Ectodermal cell (in vitro differentiated cells): Measurements from ENCODE around the gene STRIT1.

Experiments
- H3K27ac ChIP-seq: 2 replicates; pipeline ENCODE4 v1.7.0; 2013; ENCODE audit warnings: mild to moderate bottlenecking, low read depth, low read length; ENCODE audit not compliant: insufficient read depth, poor library complexity, severe bottlenecking
- H3K27me3 ChIP-seq: 2 replicates; pipeline ENCODE4 v1.7.0; 2013; ENCODE audit warnings: mild to moderate bottlenecking, low read length; ENCODE audit not compliant: insufficient read depth, control insufficient read depth, poor library complexity, severe bottlenecking
- H3K36me3 ChIP-seq: one replicate; pipeline ENCODE4 v1.7.0; 2013; ENCODE audit warnings: low read length; ENCODE audit not compliant: control insufficient read depth, insufficient read depth
- H3K4me1 ChIP-seq: one replicate; pipeline ENCODE4 v1.7.0; 2013; ENCODE audit warnings: low read length; ENCODE audit not compliant: control insufficient read depth, insufficient read depth
- H3K4me3 ChIP-seq: 2 replicates; pipeline ENCODE4 v1.7.0; 2013; ENCODE audit warnings: low read depth, low read length, control low read depth; ENCODE audit not compliant: insufficient read depth
- H3K9me3 ChIP-seq: 2 replicates; pipeline ENCODE4 v1.7.0; 2013; ENCODE audit warnings: mild to moderate bottlenecking, low read length, moderate library complexity; ENCODE audit not compliant: control insufficient read depth
- WGBS, 2 experiments: methylation state at CpG; one replicate each; pipeline ENCODE4 v1.1.7; 2013; ENCODE audit warnings: missing lambda C conversion rate in 2 of 2; 5-methylcytosine and 5-hydroxymethylcytosine counted together

STRIT1 gene

DNA sequence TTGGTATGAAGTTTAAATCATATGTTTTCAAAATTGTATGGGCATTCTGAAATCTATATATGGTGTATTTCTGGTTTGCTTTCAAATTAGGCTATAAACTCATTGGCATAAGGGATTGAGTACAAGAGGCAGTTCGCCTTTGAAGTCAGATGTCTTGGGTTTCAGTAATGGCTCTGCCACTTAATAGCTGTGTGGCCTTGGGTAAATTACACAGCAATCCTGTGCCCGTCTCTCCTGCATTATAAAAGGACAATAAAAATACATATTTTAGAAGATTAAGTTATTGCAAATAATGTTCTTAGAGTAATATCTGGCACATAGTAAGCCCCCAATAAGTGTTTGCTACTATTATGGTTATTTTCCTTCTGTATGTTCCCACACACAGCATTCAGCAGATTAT, 20.4 kb upstream of the STRIT1 start:
- Histone ChIP-seq H3K27ac (no peak overlapping the region), H3K4me1 (no peaks in the 10 kb centered on the region), H3K4me3 (no peak overlapping the region), H3K9me3 (no peaks in the 10 kb centered on the region), H3K27me3 (no peaks in the 10 kb centered on the region), H3K36me3 (no peaks in the 10 kb centered on the region)
- 94 to 97% methylated on average over 1 of the region's 2 CpGs for whole genome bisulfite sequencing, 2 experiments

DNA sequence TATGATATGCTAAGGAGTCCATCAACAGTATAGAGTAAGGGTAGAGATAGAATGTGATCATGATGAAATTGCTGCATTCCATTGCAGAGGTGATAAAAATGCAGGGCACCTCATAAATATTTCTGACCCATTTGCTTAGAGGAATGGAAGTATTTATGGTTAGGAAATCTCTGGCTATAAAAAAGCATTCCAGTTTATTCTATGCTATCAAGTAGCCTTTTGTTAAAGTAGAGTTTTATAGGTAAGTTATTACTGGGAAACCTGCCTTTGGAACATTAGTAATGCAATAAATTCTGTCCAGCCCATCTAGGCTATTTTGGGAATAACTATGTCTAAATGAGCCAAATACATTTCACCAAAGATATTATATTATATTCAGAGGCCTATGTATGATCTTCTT, 19.8 kb upstream of the STRIT1 start:
- Histone ChIP-seq H3K36me3 (no peaks in the 10 kb centered on the region), H3K4me1 (no peaks in the 10 kb centered on the region), H3K27me3 (no peaks in the 10 kb centered on the region), H3K9me3 (no peaks in the 10 kb centered on the region), H3K27ac (no peak overlapping the region), H3K4me3 (no peak overlapping the region)

DNA sequence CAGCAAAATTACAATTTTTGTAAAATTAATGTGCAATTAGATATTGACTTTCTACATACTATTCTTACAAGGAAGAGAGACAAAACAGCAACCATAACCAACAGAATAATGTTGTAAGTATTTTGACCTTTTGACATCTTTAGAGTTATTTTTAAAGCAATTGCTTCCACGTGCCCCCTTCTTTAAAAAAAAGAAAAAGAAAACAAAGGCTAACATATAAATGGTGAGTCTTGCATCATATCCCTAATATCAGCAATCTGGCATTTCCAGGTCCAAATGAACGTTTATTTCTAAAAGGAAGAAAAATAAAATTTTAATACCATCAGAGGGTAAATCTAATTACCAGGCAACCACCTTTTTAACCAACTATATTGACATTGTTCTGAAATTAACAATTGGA, 19.3 kb upstream of the STRIT1 start:
- 95 to 100% methylated on average over 1 to 2 of the region's 2 CpGs for WGBS, 2 experiments

DNA sequence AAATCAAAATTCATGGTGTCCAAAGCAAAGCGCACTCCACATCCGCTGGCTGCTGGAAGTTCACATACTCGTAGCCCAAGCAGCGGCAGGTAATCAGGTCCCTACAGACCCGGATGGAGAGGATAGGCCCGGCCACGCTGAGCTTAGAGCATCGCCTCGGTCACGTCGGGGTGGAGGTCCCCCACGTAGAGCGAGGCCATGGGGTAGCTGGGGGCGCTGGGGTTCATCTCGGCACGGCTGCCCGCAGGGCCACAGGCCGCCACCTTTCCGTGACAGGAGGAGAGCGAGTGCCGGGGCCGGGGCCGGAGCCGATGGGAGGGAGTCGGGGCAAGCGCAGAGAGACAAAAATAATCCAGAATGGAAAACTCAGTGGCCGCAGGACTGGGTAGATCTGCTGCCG, 16.1 kb upstream of the STRIT1 start:
- no peaks in the 10 kb centered on the region for H3K36me3 ChIP-seq
- no peak overlapping the region for H3K4me3 ChIP-seq
- H3K9me3 ChIP-seq: no peaks in the 10 kb centered on the region
- 95% methylated on average over 28 of the region's 28 CpGs for WGBS, 2 experiments
- no peaks in the 10 kb centered on the region for H3K27me3 ChIP-seq
- no peak overlapping the region for H3K27ac ChIP-seq
- H3K4me1 ChIP-seq: no peaks in the 10 kb centered on the region

More for the DNA sequence above, 19.3 kb upstream of the STRIT1 start:
- Histone ChIP-seq H3K4me3 (no peak overlapping the region), H3K27ac (no peak overlapping the region), H3K4me1 (no peaks in the 10 kb centered on the region), H3K27me3 (no peaks in the 10 kb centered on the region), H3K9me3 (no peaks in the 10 kb centered on the region), H3K36me3 (no peaks in the 10 kb centered on the region)

DNA sequence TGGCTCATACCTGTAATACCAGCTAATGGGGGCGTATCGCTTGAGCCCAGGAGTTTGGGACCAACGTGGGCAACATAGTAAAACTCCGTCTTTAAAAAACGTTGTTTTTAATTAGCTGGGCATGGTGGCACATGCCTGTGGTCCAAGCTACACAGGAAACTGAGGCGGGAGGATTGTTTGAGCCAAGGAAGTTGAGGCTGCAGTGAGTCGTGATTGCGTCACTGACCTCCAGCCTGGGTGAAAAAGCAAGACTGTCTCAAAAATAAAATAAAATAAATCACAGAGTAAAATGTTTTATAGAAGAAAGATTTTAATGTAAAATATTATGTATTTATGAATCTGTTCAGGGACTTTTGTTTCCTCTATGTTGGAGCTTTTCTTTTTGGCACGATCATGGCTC, 15.3 kb upstream of the STRIT1 start:
- WGBS, 2 experiments: 92 to 95% methylated on average over 8 to 9 of the region's 9 CpGs
- Histone ChIP-seq H3K27ac (no peak overlapping the region), H3K4me3 (no peak overlapping the region), H3K27me3 (no peaks in the 10 kb centered on the region), H3K36me3 (no peaks in the 10 kb centered on the region), H3K9me3 (no peaks in the 10 kb centered on the region), H3K4me1 (no peaks in the 10 kb centered on the region)

DNA sequence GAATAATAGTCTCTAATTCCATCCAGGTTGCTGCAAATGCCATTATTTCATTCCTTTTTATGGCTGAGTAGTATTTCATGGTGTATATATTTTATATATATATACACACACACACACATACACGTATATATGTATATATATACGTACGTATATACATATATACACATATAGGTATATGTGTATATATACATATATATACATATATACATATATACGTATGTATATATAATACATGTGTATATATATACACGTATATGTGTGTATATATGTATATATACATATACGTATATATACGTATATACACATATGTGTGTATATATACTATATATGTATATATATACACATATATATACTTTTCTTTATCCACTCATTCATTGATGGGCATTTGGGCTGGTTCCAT, 13.7 kb upstream of the STRIT1 start:
- H3K36me3 ChIP-seq: no peaks in the 10 kb centered on the region
- no peak overlapping the region for H3K4me3 ChIP-seq
- no peaks in the 10 kb centered on the region for H3K4me1 ChIP-seq
- H3K9me3 ChIP-seq: no peaks in the 10 kb centered on the region
- no CpG with 5 or more reads among the region's 7 CpGs for WGBS, 2 experiments
- H3K27ac ChIP-seq: no peak overlapping the region
- no peaks in the 10 kb centered on the region for H3K27me3 ChIP-seq

DNA sequence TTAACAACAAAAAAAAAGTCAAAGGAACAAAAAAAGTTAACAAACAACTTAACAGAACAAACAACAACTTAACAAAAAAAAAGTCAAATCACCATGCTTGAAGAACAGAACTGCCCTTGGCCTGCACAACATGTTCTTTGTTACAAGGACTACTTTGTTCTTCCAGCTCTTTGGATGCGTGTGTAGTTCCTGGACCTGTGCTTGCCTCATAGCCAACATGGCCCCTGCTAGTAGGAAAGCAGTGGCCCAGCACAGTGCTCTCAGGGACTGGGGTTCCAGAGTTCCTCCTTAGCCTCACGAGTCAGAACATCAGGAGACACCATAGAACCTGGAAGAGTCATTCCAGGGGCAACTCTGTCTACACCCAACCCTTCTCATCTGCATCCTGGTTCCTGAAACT, 10.9 kb upstream of the STRIT1 start:
- 95 to 97% methylated on average over 2 of the region's 2 CpGs for WGBS, 2 experiments
- Histone ChIP-seq H3K9me3 (no peaks in the 10 kb centered on the region), H3K27ac (no peak overlapping the region), H3K4me1 (no peaks in the 10 kb centered on the region), H3K27me3 (no peaks in the 10 kb centered on the region), H3K4me3 (no peak overlapping the region), H3K36me3 (no peaks in the 10 kb centered on the region)

DNA sequence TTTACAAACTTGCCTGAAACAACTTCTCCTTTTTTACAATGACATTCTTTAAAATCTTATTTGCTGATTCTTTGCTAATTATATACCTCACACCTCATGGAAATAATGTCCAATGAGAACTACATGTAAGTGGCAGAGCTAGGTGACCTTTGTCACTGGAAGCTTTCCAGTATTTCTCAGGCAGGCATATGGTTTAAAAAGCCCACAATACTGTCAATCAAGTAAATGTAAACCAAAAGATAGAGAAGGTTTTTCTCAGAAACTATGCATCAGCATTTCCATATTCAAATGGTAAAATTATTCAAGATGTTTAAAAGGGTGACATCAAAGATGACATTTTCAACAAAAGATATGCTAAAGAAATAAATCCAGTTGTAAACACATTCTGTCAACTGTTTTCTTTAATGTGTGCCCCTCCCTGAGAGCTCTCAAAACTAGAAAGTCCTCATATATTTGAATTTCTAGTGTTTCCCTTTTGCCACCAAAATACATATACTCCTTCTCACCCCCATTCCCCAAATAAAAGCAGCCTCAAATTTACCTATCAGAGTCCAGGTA, 10.1 kb upstream of the STRIT1 start:
- H3K36me3 ChIP-seq: no peaks in the 10 kb centered on the region
- no peak overlapping the region for H3K4me3 ChIP-seq
- no peaks in the 10 kb centered on the region for H3K4me1 ChIP-seq
- no peak overlapping the region for H3K27ac ChIP-seq
- H3K27me3 ChIP-seq: no peaks in the 10 kb centered on the region
- H3K9me3 ChIP-seq: no peaks in the 10 kb centered on the region

DNA sequence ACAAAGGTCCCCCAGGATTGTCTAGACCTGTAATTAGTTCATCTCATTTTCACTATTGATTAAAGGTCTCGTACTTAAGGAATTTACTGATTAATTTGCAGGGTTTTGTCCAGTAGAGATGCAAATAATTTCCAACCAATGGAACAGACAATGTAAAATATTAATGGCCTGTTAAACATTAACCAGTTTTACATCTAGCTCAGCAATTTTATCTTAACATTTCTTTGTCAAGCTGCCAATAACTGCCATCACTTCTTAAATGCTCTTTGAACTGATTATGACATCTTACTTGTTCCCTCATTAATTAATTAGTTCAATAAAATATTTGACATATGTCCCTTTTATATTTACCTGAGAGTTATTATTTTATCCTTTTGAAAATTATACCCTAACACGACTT, 9.4 kb upstream of the STRIT1 start:
- 83% methylated on average over 1 of the region's 2 CpGs; no CpG with 5 or more reads in 1 of the 2 experiments for WGBS, 2 experiments
- H3K27me3 ChIP-seq: no peaks in the 10 kb centered on the region
- H3K4me3 ChIP-seq: no peak overlapping the region
- no peaks in the 10 kb centered on the region for H3K4me1 ChIP-seq
- H3K36me3 ChIP-seq: no peaks in the 10 kb centered on the region
- H3K27ac ChIP-seq: no peak overlapping the region
- no peaks in the 10 kb centered on the region for H3K9me3 ChIP-seq

DNA sequence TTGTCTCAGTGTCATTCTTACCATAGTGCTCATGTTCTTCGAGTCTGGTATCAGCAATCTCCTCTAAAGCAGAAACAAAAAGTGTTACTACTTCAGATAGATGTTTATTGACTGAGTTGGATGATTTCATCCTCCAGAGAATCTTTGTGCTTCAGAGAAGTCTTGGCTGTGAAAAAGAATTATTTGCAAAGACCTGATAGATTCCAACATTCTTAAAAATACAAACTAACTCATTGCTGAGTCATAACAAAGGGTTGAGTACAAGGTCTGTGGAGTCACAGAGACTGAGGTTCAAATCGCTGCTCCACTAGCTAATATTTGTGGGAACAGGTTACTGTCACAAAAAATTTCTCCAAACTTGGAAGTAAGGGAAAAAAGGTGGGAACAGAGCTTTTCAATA, 9.0 kb upstream of the STRIT1 start:
- Histone ChIP-seq H3K4me3 (no peak overlapping the region), H3K9me3 (no peaks in the 10 kb centered on the region), H3K36me3 (no peaks in the 10 kb centered on the region), H3K27ac (no peak overlapping the region), H3K27me3 (no peaks in the 10 kb centered on the region), H3K4me1 (no peaks in the 10 kb centered on the region)
- 90 to 100% methylated on average over 2 of the region's 2 CpGs for WGBS, 2 experiments

DNA sequence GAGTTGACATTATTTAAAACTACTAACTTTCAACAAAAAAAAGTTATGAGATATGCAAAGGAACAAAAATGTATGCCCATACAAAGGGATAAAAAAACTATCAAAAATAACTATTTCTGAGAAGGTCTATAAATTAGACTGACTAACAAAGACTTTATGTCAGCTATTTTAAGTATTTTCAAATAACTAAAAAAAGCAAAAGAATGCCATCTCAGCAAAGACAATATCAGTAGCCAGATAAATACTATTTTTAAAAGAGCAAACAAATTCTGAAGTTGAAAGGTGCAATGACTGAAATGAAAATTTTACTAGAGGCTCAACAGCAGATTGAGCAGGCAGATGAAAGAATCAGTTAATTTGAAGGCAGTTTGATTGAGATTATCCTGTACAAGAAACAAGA, 3.6 kb upstream of the STRIT1 start:
- Histone ChIP-seq H3K27me3 (no peaks in the 10 kb centered on the region), H3K9me3 (peaks cover 4% of the 10 kb centered on the region), H3K36me3 (no peaks in the 10 kb centered on the region), H3K4me1 (no peaks in the 10 kb centered on the region), H3K4me3 (no peak overlapping the region), H3K27ac (no peak overlapping the region)
